CD4-positive, alpha-beta T cell treated with Interleukin-15 for 4 hours (primary cell): ENCODE measurements around the gene LCOR.
"Not testable (repeated sequence)": the region's sequence is repeated elsewhere in the genome, so short reads cannot be mapped to it uniquely, and the experiment has no call there.

Source experiments
- DNase-seq: peaks from one replicate; pipeline ENCODE4 v3.0.0-alpha.2; 2020; ENCODE audit warnings: low spot score

LCOR gene

GRCh38 chr10:96935810-96936209, 103.7 kb downstream of the LCOR start:
- DNase-seq, result no peak

GRCh38 chr10:96943161-96943560, 111.1 kb downstream of the LCOR start:
- DNase-seq, result not testable (repeated sequence)

- DNase-seq, result no peak
Observed at GRCh38 chr10:96947036-96947435, 114.9 kb downstream of the LCOR start.

- DNase-seq, result no peak
Observed at GRCh38 chr10:96949039-96949683, 117.1 kb downstream of the LCOR start.

GRCh38 chr10:96951954-96952353, 119.9 kb downstream of the LCOR start:
- no peak for DNase-seq

- DNase-seq, result no peak
Observed at GRCh38 chr10:96955794-96956193, 123.7 kb downstream of the LCOR start.

GRCh38 chr10:96958071-96958470, 126.0 kb downstream of the LCOR start:
- no peak for DNase-seq

GRCh38 chr10:96959733-96960132, 127.6 kb downstream of the LCOR start:
- no peak for DNase-seq

- DNase-seq, result no peak
Observed at GRCh38 chr10:96960872-96961271, 128.8 kb downstream of the LCOR start.

GRCh38 chr10:96964131-96964530, 132.0 kb downstream of the LCOR start:
- no peak for DNase-seq

- no peak for DNase-seq
Observed at GRCh38 chr10:96967847-96968246, 135.7 kb downstream of the LCOR start.

GRCh38 chr10:96968682-96969423, 136.8 kb downstream of the LCOR start:
- no peak for DNase-seq

GRCh38 chr10:96971324-96971723, 139.2 kb downstream of the LCOR start:
- DNase-seq, result no peak

- DNase-seq, result no peak
Observed at GRCh38 chr10:96972264-96972663, 140.2 kb downstream of the LCOR start.

- DNase-seq, result no peak
Observed at GRCh38 chr10:96973809-96974747, 142.0 kb downstream of the LCOR start.

- DNase-seq, result no peak
Observed at GRCh38 chr10:96975136-96975535, 143.0 kb downstream of the LCOR start.

- DNase-seq, result no peak
Observed at GRCh38 chr10:96978621-96979154, 146.6 kb downstream of the LCOR start.

GRCh38 chr10:96982149-96982930, 150.2 kb downstream of the LCOR start:
- no peak for DNase-seq

GRCh38 chr10:96984541-96985131, 152.5 kb downstream of the LCOR start:
- DNase-seq, result no peak

- no peak for DNase-seq
Observed at GRCh38 chr10:96986200-96986856, 154.2 kb downstream of the LCOR start.
